Measurements from ENCODE around the gene DOCK4. TPM values are rescaled to one million over a fixed set of nuclear protein-coding genes. Genes with fewer than 3 reads are reported as not detected.

Gene DOCK4
- total RNA-seq, 1 donor from 2014 or later, result 0.73 TPM

DNA sequence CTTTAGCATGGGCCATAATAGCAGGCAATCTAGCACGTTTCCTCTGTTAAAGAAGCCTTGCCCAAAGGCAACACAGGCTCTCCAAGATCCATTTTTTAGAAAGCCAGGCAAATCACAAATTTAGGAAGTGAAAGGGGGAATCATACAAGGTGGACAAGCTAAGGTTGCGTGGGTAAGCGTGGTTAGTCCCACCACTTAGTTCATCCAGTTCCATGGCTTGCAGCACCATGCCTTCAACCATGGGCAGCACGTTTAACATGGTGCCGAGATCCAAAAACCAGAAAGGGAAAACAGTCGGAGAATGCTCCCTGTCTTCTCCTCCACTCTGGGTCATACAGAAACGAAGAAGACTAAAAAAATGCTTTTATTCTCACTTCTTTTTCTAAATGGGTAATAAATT, 409.5 kb downstream of the DOCK4 start:
- Mint-ChIP-seq H3K9me3 (peaks cover 54% of the 10 kb centered on the region), H3K27ac (no peak overlapping the region), H3K27me3 (no peaks in the 10 kb centered on the region), H3K36me3 (ENCODE audit: low read depth) (peaks cover 8% of the 10 kb centered on the region), H3K4me3 (no peak overlapping the region), H3K4me1 (no peaks in the 10 kb centered on the region)
- TF ChIP-seq, protein P1, sequence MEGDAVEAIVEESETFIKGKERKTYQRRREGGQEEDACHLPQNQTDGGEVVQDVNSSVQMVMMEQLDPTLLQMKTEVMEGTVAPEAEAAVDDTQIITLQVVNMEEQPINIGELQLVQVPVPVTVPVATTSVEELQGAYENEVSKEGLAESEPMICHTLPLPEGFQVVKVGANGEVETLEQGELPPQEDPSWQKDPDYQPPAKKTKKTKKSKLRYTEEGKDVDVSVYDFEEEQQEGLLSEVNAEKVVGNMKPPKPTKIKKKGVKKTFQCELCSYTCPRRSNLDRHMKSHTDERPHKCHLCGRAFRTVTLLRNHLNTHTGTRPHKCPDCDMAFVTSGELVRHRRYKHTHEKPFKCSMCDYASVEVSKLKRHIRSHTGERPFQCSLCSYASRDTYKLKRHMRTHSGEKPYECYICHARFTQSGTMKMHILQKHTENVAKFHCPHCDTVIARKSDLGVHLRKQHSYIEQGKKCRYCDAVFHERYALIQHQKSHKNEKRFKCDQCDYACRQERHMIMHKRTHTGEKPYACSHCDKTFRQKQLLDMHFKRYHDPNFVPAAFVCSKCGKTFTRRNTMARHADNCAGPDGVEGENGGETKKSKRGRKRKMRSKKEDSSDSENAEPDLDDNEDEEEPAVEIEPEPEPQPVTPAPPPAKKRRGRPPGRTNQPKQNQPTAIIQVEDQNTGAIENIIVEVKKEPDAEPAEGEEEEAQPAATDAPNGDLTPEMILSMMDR (IDR thresholded peaks at IDR 0.05), result no peak
- intact Hi-C loops (cut with micrococcal nuclease), result no loop called here
- DNase-seq (no peak), ATAC-seq (ENCODE audit: low read depth) (no peak)
- ChIA-PET POLR2A (no interaction called here), CTCF (no interaction called here)

DNA sequence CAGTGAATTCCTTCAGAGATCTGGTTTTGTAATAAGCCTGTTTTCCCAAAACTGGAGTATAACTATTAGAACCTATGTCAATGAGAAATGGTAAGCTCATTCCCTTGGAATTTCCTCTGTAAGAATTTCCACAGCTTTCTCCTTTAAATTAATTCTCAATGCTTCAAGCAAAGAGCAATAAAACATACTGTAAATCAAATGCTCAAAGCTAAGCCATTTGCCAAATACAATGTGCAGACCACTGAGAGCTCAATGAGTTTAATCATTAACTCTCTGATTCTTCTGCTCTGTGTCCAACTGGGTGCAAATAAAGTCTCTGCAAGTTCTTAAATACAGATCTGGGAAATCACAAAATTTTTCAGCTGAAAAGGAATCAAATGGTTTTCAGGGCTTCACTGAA, 416.3 kb downstream of the DOCK4 start:
- ATAC-seq (ENCODE audit: low read depth), result no peak
- no peak overlapping the region for H3K27ac Mint-ChIP-seq
- H3K9me3 Mint-ChIP-seq, result peaks cover 24% of the 10 kb centered on the region
- intact Hi-C loops (cut with micrococcal nuclease), result no loop called here
- no peaks in the 10 kb centered on the region for H3K36me3 Mint-ChIP-seq (ENCODE audit: low read depth)
- H3K27me3 Mint-ChIP-seq, result no peaks in the 10 kb centered on the region
- no peaks in the 10 kb centered on the region for H3K4me1 Mint-ChIP-seq
- TF ChIP-seq, protein P1 (IDR thresholded peaks at IDR 0.05), result no peak
- POLR2A ChIA-PET, result no interaction called here
- CTCF ChIA-PET, result no interaction called here
- no peak overlapping the region for H3K4me3 Mint-ChIP-seq
- DNase-seq, result no peak

DNA sequence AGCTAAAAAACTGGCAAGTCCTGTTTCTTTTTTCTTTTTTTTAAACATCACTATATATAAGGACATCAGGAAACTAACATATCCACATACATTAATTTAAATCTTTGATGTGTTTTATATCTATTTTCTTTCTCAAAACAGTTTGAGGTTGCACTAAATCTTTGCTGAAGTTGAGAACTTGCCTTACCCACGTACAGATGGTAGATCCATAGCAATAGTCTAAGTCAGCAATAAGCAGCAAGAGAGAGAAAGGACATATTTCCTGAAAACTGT, 417.2 kb downstream of the DOCK4 start:
- Mint-ChIP-seq H3K27me3 (no peaks in the 10 kb centered on the region), H3K4me3 (no peak overlapping the region), H3K9me3 (peaks cover 16% of the 10 kb centered on the region), H3K4me1 (no peaks in the 10 kb centered on the region), H3K27ac (no peak overlapping the region), H3K36me3 (ENCODE audit: low read depth) (no peaks in the 10 kb centered on the region)
- no peak for ATAC-seq (ENCODE audit: low read depth)
- ChIA-PET POLR2A (no interaction called here), CTCF (no interaction called here)
- DNase-seq, result no peak
- TF ChIP-seq, protein P1 (IDR thresholded peaks at IDR 0.05), result no peak
- intact Hi-C loops (cut with micrococcal nuclease), result no loop called here

DNA sequence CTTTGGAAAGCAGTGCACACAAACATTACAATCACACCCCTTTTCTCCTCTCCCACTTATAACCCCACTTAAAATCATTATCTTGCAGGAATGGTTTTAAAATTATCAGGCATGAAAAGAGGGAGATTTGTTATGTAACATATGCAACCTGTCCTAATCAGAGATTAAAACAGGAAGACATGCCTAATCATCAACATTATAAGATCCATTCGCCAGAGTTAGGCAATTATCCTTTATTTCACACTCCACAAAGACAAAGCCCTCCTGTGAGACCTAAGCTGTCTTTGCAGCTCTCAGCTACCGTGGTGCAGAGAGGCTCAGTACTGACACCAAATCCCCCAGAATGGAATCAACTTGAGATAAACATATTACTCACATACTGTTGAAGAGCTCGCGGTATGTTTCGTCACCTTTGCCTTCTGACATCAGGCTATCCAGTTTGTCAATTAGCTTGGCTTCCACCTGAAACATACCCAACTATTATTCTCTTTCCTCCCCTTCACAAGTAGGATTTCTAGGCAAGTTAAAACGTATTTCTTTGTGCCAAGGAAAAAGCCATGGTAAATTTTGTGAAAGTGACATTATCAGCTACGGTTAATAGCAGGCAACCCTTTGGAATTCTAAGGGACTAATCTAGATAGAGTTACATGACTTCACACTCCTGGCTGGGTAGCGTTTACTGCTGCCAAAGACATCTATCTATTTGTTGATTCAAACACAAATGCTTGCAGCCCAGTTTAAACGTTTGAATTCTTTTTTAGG, 417.7 kb downstream of the DOCK4 start:
- Mint-ChIP-seq H3K27me3 (no peaks in the 10 kb centered on the region), H3K4me1 (no peaks in the 10 kb centered on the region), H3K9me3 (peaks cover 13% of the 10 kb centered on the region), H3K36me3 (ENCODE audit: low read depth) (no peaks in the 10 kb centered on the region), H3K4me3 (no peak overlapping the region), H3K27ac (no peak overlapping the region)
- intact Hi-C loops (cut with micrococcal nuclease), result no loop called here
- POLR2A ChIA-PET, result no interaction called here
- DNase-seq (no peak), ATAC-seq (ENCODE audit: low read depth) (no peak)
- CTCF ChIA-PET, result no interaction called here
- TF ChIP-seq, protein P1 (IDR thresholded peaks at IDR 0.05), result no peak

DNA sequence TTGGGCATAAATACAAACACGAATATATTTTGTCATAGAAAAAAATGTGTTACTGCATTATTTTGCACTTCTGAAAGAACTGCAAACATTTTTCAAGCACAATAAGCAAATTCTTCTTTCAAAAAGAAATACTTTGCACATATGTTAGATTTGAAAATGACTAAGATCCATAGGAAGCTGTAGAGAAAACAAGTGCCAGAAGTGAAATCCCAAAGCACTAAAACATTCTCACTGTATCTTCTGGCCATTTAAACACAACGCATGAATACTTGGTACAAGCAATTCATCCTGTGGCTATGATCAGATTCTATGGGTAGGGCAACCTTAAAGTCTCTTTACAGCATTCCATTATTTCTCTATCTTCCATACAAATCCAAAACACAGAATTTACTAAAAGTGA, 418.5 kb downstream of the DOCK4 start:
- H3K27ac Mint-ChIP-seq, result no peak overlapping the region
- peaks cover 8% of the 10 kb centered on the region for H3K9me3 Mint-ChIP-seq
- no peaks in the 10 kb centered on the region for H3K36me3 Mint-ChIP-seq (ENCODE audit: low read depth)
- ATAC-seq (ENCODE audit: low read depth) (no peak), DNase-seq (no peak)
- TF ChIP-seq, protein P1 (IDR thresholded peaks at IDR 0.05), result no peak
- POLR2A ChIA-PET, result no interaction called here
- no peaks in the 10 kb centered on the region for H3K4me1 Mint-ChIP-seq
- no peaks in the 10 kb centered on the region for H3K27me3 Mint-ChIP-seq
- H3K4me3 Mint-ChIP-seq, result no peak overlapping the region
- intact Hi-C loops (cut with micrococcal nuclease), result no loop called here
- CTCF ChIA-PET, result no interaction called here
